H1 (cell line): ENCODE measurements around the gene GRIK1.

Experiments
- EZH2 ChIP-seq: fragments of 200-600 bp; sonication (generic); IDR thresholded peaks from 2 replicates; pipeline ENCODE4 v1.7.1; 2012; ENCODE audit warnings: low read depth, mild to moderate bottlenecking, moderate library complexity, low read length, inconsistent platforms; ENCODE audit not compliant: severe bottlenecking
- NRF1 ChIP-seq: IDR thresholded peaks from 2 replicates; pipeline ENCODE4 v1.6.1; 2011; ENCODE audit warnings: mild to moderate bottlenecking, low read depth, low read length, improper control_type of control experiment
- POLR2A ChIP-seq, 2 experiments: IDR thresholded peaks; 1 replicate in 1 of 2; 2 replicates in 1 of 2; pipeline ENCODE4 v1.6.1; 2011; ENCODE audit warnings: low read depth in 2 of 2, low read length in 2 of 2, mild to moderate bottlenecking in 2 of 2; ENCODE audit errors: control extremely low read depth in 1 of 2
- TF ChIP-seq, protein P1 (sequence below): IDR thresholded peaks from 2 replicates; pipeline ENCODE4 v1.6.1; 2012; ENCODE audit warnings: inconsistent platforms

DNA sequence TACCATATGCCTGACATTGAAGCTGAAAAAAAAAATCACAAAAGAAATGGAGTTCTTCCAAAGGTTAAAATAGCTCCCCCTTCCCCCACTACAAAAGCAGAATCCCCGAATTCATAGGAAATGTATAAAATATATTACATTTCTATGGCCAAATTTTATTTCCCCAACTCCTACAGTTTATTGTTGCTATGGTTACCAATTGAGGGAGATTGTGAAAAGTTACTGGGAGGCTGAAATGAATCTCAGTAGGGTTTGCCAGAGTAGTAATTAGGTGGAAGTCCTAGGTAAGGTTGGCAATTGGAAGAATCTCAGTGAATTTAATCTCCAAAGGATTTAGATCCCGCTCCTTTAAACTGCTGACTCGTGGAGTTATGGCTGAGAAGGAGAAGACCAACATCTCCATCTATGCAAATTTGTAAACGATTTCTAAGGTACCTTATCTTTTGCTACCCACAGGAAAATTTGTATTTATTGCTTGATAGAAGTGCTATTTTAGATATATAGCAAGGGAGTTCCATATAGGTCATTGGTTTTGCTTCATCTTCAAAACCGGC lies 359.0 kb downstream of the GRIK1 start:
- TF ChIP-seq NRF1: no peak
- no peak for TF ChIP-seq EZH2
- TF ChIP-seq, protein P1, sequence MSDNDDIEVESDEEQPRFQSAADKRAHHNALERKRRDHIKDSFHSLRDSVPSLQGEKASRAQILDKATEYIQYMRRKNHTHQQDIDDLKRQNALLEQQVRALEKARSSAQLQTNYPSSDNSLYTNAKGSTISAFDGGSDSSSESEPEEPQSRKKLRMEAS: no peak
- TF ChIP-seq POLR2A (IDR thresholded peaks at IDR 0.05; ENCODE audit: control extremely low read depth in 1 of 2, low read depth in 2 of 2, low read length in 2 of 2): no peak
